CD4-positive, alpha-beta T cell treated with Interleukin-17A for 1 hour (primary cell): ENCODE data around the gene RAB1B.

Experiments
- DNase-seq: peaks from one replicate; pipeline ENCODE4 v3.0.0-alpha.2; 2020

Gene RAB1B

GRCh38 chr11:66268244-66268951 is at the start of gene RAB1B:
TSS of gene RAB1B (plus strand) at chr11:66268639. CDS start at chr11:66268680, 41 bp downstream.
- DNase-seq, result peak; percentile 100

GRCh38 chr11:66218846-66219620 is 49.4 kb upstream of the RAB1B start:
- no peak for DNase-seq

GRCh38 chr11:66219846-66220565 is 48.4 kb upstream of the RAB1B start:
- DNase-seq, result no peak

- no peak for DNase-seq
Measured at GRCh38 chr11:66220566-66220935, 47.9 kb upstream of the RAB1B start.

GRCh38 chr11:66221012-66221411 is 47.4 kb upstream of the RAB1B start:
- no peak for DNase-seq

GRCh38 chr11:66221726-66222236 is 46.7 kb upstream of the RAB1B start:
- no peak for DNase-seq

- peak; percentile 97 for DNase-seq
Measured at GRCh38 chr11:66222358-66223149, 45.9 kb upstream of the RAB1B start.

- DNase-seq, result no peak
Measured at GRCh38 chr11:66224226-66224855, 44.1 kb upstream of the RAB1B start.

- no peak for DNase-seq
Measured at GRCh38 chr11:66225066-66225465, 43.4 kb upstream of the RAB1B start.

- no peak for DNase-seq
Measured at GRCh38 chr11:66226101-66226500, 42.3 kb upstream of the RAB1B start.

- DNase-seq, result no peak
Measured at GRCh38 chr11:66227700-66228099, 40.7 kb upstream of the RAB1B start.

- DNase-seq, result no peak
Measured at GRCh38 chr11:66228521-66228920, 39.9 kb upstream of the RAB1B start.

GRCh38 chr11:66230156-66230555 is 38.3 kb upstream of the RAB1B start:
- no peak for DNase-seq

- DNase-seq, result no peak
Measured at GRCh38 chr11:66230978-66231377, 37.5 kb upstream of the RAB1B start.

GRCh38 chr11:66231561-66231960 is 36.9 kb upstream of the RAB1B start:
- DNase-seq, result no peak

- no peak for DNase-seq
Measured at GRCh38 chr11:66232769-66233168, 35.7 kb upstream of the RAB1B start.

GRCh38 chr11:66233301-66233700 is 35.1 kb upstream of the RAB1B start:
- DNase-seq, result no peak

GRCh38 chr11:66235141-66235540 is 33.3 kb upstream of the RAB1B start:
- DNase-seq, result no peak

GRCh38 chr11:66237867-66238266 is 30.6 kb upstream of the RAB1B start:
- DNase-seq, result no peak

GRCh38 chr11:66238786-66239413 is 29.5 kb upstream of the RAB1B start:
- DNase-seq, result no peak

- DNase-seq, result no peak
Measured at GRCh38 chr11:66239511-66239910, 28.9 kb upstream of the RAB1B start.
